Cardiac fibroblast (primary cell): ENCODE data around the gene SLC45A2.

Experiments used
- DNase-seq, 2 donors: peaks; one replicate each; pipeline versions ENCODE4 v3.0.0 to v3.0.0-alpha.2; 2010; ENCODE audit warnings: low read depth in 2 of 2
- H3K4me3 ChIP-seq, 2 donors: replicated peaks in 1 of 2; 1 replicate in 1 of 2; 2 replicates in 1 of 2; pipeline ENCODE4 v1.5.1; 2011; ENCODE audit warnings: low read depth in 2 of 2, low read length in 2 of 2, mild to moderate bottlenecking in 2 of 2, moderate library complexity in 1 of 2
- TF ChIP-seq, protein P1 (sequence below): IDR thresholded peaks from one replicate; pipeline ENCODE4 v1.5.1; 2011; ENCODE audit warnings: low read depth, mild to moderate bottlenecking, low read length, inconsistent platforms

Gene SLC45A2

DNA sequence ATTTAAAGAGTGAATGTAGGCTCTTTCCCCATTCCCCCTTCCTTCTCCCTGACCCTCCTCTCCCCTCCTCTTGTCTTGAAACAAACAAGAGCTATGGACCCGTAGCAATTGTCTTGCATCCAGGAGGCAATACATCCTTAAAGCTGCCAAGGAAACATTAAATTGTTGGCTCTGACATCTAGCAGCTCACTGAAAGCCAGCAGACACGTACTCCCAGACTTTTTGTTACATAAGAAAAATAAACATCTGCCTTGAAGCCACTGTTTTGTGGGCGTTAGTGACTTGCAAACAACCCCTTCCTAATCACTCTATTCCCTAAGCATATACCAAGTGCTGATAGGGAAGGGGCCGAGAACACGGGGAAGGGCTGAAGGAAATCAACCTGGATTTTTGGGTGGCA lies 8.6 kb downstream of the SLC45A2 start:
- H3K4me3 ChIP-seq: no peak overlapping the region
- TF ChIP-seq, protein P1, sequence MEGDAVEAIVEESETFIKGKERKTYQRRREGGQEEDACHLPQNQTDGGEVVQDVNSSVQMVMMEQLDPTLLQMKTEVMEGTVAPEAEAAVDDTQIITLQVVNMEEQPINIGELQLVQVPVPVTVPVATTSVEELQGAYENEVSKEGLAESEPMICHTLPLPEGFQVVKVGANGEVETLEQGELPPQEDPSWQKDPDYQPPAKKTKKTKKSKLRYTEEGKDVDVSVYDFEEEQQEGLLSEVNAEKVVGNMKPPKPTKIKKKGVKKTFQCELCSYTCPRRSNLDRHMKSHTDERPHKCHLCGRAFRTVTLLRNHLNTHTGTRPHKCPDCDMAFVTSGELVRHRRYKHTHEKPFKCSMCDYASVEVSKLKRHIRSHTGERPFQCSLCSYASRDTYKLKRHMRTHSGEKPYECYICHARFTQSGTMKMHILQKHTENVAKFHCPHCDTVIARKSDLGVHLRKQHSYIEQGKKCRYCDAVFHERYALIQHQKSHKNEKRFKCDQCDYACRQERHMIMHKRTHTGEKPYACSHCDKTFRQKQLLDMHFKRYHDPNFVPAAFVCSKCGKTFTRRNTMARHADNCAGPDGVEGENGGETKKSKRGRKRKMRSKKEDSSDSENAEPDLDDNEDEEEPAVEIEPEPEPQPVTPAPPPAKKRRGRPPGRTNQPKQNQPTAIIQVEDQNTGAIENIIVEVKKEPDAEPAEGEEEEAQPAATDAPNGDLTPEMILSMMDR: no peak
- DNase-seq: peak; percentile 12 to 20

DNA sequence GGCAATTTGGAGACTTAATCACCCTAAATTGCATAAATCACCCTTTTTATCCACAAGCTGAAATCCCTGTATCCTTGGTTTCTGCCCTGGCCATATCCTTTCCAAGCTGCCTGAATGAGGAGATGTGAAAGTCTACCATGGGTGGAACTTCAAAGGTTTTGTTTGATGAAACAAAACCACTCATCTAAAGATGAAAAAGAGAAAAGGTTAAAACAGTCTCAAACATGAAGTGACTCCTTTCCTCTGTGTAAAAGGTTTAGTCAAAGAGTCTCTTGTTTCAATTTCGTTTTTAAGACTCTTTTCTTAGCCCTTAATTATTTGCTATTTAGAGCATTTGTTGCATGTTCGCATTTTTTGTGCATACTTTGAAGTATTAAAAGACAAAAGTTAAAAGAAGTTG lies 11.2 kb downstream of the SLC45A2 start:
- TF ChIP-seq, protein P1: no peak
- no peak for DNase-seq
- no peak overlapping the region for H3K4me3 ChIP-seq

DNA sequence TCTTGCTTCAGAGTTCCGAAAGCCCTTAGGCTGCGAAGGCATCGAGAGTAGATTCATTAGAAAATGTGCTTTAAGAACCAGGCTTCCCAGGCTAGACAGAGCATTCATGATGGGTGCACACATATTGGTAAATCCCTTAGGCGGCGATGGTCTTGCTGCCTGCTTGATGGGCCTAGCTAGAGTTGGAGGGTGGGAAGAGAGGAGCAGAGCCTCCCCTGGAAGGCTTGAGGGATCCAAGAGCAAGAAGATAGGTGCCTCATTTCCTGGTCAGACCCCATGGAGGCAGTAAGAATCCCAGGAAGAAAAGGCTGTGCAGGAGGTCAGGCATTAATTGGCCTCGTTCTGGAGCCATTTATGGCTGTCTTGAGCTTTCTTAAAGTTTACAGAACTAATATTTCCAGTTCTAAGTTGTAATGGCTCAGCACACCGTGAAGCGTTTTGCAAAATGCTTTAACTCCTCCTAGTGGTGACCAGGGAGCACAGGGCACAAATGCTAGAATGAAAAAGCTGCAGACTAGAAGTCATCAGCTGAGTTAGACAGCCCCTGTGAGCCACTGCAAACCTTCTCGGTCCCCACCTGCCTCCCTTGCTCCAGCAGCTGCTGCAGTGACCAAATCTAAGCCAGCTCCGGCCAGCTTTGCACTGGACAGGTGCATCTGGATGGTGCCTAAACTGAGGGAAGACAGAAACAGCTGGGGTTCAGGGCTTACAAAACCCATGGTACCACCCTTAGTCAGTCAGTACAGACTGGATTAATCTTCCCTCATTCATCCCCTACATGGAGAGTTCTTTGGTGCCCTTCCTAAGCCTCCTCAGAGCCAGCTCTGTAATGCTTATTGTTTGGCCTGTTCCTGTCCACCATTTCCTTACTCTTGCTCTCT lies 14.7 kb downstream of the SLC45A2 start:
- no peak overlapping the region for H3K4me3 ChIP-seq
- TF ChIP-seq, protein P1: peak; percentile 88
- DNase-seq: peak; percentile 80

DNA sequence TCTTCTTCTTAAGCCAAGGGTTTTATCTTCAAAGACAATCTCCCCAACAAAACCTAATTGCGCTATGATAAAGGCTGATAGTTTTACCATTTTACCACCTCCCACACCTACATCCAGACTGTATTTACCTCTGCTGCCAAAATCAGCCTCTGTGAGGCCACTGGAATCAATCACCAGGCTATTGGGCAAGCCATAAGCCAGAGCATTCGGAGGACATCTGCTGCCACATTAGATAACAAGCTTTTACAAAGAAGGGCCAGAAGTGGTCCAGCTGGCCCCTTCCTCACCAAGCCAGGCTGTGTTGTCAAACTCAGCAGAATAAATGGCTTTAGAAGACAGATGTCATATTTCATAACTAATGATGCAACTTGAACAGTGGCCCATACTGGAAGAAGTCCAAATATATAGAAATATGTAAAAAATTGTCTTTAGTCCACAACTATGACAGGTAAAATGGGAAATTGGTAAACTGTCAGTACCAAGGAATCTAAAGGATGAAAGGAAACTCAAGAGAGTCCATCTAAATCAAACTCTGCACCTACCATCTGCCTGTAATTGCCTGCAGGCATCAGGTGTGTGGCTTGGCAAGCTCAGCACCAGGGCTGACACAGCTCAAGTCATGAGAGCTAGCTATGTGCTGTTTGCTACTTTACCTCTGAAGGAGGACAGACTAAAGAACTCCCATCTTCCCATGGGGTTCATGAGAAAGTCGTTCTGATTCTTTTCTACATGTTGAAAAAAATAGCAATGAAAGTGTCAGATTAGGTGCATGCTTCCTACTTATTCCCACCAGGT lies 16.1 kb downstream of the SLC45A2 start:
- no peak for DNase-seq
- TF ChIP-seq, protein P1: no peak
- H3K4me3 ChIP-seq: no peak overlapping the region

DNA sequence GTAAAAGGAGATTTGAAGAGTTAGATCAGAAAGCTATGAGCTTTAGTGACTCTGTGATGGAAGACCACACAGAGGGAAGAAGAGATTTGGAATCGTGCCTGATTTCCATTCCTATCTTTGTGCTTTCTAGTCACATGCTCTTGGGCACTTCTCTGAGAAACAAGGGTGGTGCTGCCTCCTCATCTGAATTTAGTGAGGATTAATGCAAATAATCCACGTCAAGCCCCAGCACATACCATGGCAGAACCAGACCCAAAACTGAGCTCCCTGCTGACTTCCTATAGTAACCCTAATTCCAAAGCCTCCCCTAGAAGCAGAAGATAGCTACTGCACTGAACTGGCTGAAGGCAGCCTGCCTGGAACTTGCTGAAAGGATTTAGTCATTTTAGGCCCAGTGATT lies 17.7 kb downstream of the SLC45A2 start:
- TF ChIP-seq, protein P1: no peak
- no peak overlapping the region for H3K4me3 ChIP-seq
- no peak for DNase-seq

DNA sequence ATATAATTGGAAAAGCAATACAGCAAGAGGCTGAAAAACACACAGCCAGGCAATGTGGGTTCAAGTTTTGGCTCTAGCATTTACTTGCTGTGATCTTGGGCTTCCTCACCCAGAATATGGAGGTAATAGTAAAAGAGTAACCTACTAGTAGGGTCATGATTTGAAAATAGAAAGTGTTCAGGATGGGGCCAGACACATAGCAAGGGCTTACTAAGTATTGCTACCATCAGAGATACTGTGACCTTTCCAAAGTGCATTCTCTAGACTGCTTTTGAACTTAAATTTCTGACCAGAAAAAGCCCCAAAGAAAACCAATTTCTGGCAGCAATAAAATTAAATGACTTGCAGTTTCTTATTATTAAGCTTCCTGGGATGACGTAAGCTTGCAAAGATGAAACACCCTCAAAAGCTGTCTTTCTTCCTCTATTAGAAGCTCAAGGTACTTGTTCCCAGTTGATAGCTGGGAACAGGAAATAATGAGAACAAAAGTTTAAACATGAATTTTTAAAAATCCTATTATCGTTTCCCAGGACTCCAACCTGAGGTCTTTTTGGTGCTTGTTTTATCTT lies 20.3 kb downstream of the SLC45A2 start:
- DNase-seq: no peak
- TF ChIP-seq, protein P1: no peak
- no peak overlapping the region for H3K4me3 ChIP-seq
